ENCODE data around the gene HNRNPR. TPM values are rescaled to one million over a fixed set of nuclear protein-coding genes. Genes with fewer than 3 reads are reported as not detected.
A peak's percentile ranks its signal among the peaks of the same experiment; 100 is the strongest.

Gene HNRNPR
- total and polyA plus RNA-seq, 9 of the 15 experiments (the other 6 are each of a cell fraction or from before 2014, with no cell fraction given), result 80.9 to 372 (median 301) TPM

GRCh38 chr1:23369335-23370013 is 25.4 kb upstream of the HNRNPR start, which contains the start of gene ZNF436 (continued):
- TF ChIP-seq ATF3 (IDR thresholded peaks at IDR 0.05) (no peak), ATF3 (CRISPR knock-in tag; conservative IDR thresholded peaks at IDR 0.05) (no peak), ZKSCAN1 (IDR thresholded peaks at IDR 0.05; ENCODE audit: low read depth, low read length) (no peak), MEF2A (IDR thresholded peaks at IDR 0.05; ENCODE audit: control insufficient read depth, low read depth, low read length) (peak; percentile 88), ARID3A (IDR thresholded peaks at IDR 0.05; ENCODE audit: borderline replicate concordance, low read depth, low read length) (no peak; the same call in 1 of the 2 replicates), NBN (IDR thresholded peaks at IDR 0.05; ENCODE audit: low read depth) (peak; percentile 25; the same call in 1 of the 2 replicates), SMARCA4 (IDR thresholded peaks at IDR 0.05) (peak; percentile 19; the same call in 1 of the 2 replicates), CHD4 (IDR thresholded peaks at IDR 0.05; ENCODE audit: insufficient read depth, insufficient replicate concordance, low read depth, low read length, poor library complexity, severe bottlenecking) (no peak), HMG20A (CRISPR knock-in tag; conservative IDR thresholded peaks at IDR 0.05) (no peak)

All from K562 (cell line).